GM18498 (cell line): ENCODE data around the gene DST.

Experiments used
- ATAC-seq: cut with Tn5 transposase; IDR thresholded peaks from one replicate; pipeline ENCODE4 v1.9.1; 2021; ENCODE audit warnings: mild to moderate bottlenecking, moderate library complexity; ENCODE audit not compliant: unreplicated experiment

The DST gene

DNA sequence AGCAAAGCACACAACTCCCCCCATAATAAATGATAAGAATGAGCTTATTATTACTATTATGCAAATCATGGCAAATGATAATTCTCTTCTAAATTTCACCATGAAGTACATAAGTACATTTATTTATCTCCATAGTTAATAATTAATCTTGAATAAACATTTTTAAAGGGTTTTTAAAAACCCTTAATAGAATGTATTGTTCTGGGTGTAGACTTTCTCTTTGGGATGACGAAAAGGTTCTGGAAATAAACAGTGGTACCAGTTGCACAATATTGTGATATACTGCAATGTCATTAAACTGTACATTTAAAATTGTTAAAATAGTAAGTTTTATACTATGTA lies 18.0 kb downstream of the DST start:
- ATAC-seq = no peak

DNA sequence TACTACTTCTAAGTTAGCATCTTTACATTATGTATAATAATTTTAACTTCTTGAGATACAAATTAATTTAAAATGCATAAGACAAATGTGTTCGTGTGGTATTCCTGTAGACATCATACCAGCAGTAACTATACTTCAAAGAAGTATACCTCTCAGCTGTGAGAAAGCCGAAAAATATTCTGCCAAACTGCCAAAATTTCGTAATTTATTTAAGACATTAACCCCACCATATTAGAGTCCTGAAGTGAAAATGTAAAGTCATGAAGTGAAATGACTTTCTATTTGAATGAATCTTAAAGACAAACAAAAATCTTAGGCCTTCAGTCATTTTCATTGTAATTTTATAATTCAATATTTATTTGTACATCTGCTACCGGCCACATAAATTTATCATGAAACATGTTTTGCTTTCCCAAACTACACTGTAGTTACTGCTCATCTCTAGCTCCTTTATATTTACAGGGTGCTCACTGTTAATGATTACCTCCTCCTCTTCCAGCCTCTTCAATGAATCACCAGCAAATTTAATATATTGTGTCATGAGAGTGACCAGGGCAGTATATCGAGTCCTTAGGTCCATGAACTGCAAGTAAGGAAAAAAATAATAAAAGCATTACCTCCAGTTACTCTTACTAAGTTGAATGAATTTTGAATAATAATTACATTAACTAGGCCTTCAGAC lies 18.5 kb downstream of the DST start:
- no peak for ATAC-seq

DNA sequence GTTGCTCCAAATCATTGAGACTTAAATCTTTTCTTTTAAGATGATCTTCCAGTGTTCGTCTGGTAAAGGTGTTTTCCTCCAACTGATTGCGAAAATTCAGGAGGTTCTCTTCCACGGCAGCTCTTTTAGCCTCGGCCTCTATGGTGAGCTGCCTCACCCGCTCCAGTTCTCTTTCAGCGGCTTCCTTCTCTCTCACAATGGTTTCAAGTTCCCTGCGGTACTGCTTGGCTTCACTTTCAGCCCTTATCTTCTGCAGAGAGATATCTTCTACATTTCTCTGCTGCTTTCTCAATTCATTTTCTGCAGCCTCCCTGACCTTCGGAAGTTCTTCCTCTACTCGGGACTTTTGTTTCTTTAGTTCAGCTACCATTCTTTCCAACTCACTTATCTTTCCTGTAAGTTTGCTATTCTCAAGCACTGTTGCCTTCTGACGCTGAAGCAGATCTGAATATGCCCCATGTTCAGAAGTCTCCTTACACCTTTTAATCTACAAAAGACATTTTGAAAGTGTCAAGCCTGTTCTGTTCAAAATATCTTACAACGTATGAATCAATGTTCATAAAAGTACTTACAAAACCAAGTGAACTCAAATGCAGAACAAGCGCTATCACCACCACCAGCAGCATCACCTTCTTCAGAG lies 22.3 kb downstream of the DST start:
- no peak for ATAC-seq

DNA sequence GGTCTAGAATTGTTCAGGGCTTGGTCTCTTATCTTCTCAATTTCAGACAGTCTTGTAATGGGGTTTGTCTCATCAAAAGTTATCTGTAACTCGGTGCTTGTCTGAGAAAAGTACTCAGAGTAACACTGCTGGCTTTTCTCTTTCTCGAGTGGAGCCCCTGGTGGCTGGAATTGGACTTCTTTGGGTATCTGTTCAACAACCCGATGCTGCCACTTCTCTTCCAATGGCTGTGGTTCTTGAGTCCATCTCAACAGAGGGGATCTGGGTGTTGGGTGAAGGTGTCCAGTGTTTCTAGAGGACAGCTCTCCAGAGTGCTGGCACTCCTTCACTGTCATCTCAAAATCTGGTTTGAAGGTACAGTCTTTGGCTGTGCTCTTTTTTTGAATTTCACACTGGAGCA lies 24.6 kb downstream of the DST start:
- no peak for ATAC-seq

DNA sequence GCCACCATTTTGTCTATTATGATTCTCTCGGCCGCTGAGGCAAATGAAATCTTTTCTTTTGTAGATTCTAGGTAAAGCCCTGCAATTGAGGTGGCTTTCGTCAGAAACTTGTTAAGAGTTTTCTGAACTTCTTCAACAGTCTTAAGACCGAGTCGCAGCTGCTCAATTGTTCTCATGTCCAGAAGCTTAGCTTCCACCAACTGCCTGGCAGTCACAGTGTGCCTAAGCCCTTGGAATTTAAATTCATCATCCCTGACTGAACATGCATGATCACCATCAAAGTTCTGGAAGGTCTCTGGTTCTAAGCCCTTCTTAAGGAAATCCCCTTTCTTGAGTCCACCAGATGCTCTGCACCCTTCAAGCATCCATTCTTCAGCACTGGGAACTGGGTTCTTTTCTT lies 25.7 kb downstream of the DST start:
- no peak for ATAC-seq

DNA sequence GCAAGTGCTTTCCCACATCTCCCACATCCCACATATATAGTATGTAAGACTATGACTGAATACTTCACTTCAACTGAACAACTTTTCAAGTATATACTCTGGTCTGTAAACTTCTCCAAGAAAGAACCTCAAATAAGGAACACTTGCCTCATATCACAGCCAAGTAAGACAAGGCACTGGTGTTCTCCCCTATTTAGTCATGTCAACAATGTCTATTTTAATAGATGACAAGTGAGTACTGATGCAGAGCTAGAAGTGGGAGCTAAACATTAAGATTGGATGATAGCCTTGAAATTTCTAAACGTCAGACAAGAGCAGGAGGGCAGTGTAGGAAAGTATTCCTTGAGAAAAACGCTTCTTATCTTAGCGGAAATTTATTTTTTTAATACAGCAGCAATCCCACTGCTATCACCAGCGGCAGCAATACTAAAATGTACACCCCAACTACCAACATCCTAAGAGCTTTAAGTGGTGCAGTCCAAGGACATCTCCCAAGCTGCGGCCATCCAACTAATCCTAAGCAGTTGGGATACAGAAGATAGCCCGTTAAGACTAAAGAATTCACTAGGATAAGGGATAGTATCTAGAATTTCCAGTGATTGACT lies 29.3 kb downstream of the DST start:
- ATAC-seq = no peak

DNA sequence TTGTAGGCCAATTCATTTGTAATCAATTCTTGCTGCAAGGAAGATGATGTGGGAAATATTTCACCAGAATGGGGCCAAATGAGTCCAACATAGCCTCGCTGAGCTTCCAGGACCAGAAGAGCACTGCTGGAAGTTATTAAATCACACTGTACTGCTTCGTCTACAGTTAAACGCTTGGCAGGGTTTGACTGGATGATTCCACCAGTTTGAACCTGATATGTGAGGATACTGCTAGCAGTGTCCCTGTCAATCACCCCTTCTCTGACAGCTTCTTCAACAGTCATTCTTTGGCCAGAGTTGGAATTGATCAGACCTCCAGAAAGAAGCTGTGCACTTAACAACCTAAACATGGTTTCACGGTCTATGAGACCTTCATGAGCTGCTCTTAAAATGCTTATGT lies 34.4 kb downstream of the DST start:
- ATAC-seq = no peak

DNA sequence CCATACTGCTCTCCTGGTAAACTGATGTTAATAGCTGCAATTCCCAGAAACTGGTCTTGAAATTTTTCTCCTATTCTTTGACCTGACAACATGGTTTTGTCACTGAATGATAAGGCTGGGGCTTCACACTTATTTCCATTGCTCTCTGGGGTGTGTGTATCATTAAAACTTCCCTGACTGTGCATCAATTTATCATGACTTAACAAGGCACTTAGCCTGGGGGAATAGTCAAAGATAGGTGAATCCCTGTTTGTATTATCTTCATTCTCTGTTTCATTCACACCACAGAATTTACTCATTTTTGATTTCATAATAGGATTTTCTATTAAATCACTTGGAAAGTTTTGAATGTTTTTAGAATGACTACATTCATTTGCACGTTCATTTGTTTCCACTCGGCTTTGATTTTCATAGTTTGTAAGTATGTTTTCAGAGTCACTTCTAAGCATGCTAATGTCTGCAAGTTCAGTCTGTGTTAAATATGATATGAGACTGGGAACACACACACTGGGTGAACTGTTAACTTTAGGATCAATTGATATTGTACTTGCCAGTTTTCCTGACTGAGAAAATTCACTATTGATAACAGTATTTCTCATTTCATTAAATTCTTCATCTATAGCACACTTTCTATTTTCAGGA lies 35.5 kb downstream of the DST start:
- ATAC-seq = no peak

DNA sequence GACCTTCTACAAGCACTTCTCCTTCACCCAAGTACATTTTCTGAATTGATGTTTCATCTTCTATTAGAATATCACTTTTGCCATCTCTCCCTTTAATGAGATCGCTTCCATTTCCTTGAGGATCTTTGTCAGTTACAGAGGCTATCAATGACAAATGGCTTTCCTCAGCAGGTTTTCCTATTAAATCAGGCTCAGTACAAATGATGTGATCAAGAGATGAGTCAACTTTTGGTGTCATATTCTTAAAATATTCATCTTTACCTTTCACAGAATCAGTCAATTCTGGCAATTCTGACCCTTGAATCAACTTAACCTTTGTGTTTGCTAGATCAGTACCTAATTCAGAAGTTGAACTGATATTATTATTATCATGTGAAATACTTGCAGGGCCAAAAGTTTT lies 37.3 kb downstream of the DST start:
- no peak for ATAC-seq

DNA sequence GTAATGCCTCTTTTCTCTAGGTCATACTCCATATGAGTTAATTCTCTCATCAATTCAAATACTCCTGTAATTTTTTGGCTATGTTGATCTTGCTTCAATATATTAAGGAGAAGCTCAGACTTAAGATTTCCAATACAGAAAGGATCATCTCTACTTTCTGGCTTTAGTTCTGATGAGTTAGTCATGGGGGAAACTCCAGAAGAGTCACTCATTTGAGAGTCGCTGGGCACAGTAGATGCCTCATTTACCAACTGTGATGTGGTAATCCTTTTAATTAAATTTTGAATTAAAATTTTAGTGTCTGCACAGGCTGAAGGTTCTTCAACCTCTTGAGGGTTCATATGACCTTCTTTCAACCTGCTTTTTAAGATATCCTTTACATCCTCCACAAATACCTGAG lies 38.5 kb downstream of the DST start:
- ATAC-seq = no peak

DNA sequence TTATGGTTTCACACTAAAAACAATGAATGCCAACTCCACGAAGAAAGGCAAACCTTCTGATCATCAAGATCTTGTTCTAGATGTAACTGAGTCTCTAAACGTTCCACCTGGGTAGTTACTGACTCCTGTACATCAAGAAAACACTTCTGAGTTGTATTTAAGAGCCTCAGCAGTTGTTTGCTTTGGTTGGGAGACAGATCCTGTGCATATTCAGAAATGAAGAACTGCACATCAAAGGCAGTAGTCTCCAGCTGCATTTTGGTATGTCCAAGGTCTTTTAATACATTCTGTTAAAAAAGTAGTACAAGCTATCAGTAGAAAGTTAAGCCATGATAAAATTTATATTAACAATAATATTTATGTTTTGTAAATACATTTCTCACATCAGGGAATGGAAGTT lies 41.3 kb downstream of the DST start:
- no peak for ATAC-seq

DNA sequence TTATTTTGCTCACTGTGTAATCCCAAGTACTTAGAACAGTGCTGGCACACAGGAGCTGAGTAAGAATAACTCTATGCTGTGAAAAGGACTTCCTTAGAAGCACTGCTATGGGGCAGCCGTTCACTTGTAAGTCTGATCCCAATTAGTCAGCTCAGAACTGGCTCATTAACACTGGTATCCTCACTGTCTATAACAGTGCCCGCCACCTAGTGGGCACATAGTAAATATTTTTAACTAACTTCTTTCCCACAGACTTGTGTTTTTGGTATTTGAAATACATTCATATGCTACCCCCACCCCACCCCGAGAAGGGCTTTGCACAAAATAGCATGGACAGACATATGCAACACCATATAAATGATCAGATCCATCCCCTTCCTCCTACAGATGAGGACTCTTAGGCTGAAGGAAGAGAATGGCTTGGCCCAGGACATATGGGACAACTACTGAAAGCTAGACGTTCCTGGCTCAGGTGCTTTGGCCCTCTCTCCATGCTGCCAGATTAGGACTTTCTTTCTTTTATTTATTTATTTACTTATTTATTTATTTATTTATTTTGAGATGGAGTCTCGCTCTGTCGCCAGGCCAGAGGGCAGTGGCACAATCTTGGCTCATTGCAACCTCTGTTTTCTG lies 47.1 kb downstream of the DST start:
- peak; percentile 32 for ATAC-seq

DNA sequence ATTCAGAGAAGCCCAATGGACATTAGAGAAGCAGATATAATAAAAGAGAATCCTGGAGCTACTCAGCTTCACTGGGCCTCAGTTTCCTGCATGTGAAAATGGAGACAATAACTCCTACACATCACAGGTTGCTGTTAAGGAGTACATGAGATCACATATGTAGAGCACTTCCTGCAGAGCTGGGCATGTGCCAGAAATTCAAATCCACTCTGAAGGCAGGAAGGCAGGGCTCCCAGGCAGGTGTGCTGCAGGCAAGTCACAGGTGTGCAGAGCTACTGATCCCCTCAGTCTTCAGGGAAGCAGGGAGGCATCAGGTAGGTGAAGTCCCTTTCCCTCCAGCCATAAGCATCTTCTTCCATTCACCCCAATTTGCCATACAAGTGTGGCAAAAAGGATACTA lies 48.0 kb downstream of the DST start:
- no peak for ATAC-seq

DNA sequence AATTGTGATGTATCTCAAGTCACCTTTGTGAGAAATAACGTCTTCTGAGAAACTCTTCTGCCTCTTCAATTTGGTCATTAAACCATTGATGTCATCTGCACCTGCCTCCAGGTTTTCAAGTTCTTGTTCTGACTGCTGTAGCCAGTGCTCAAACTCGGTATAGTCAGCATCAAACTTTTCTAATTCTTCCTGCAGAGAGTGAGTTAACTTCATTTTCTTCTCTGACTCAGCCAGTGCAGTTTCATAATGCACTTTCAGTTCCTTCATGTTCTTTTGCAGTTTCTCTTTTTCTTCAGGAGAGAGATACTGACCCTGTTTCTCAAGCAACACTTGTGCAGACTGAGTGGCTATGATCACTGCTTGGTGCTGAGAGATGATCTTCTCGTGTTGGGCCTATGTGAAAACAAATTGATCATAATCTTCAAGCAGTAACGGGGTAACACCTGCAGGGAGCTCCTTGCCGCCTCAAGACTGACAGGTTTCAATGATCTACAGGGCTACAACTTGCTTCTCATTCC lies 48.8 kb downstream of the DST start:
- ATAC-seq = peak; percentile 93

DNA sequence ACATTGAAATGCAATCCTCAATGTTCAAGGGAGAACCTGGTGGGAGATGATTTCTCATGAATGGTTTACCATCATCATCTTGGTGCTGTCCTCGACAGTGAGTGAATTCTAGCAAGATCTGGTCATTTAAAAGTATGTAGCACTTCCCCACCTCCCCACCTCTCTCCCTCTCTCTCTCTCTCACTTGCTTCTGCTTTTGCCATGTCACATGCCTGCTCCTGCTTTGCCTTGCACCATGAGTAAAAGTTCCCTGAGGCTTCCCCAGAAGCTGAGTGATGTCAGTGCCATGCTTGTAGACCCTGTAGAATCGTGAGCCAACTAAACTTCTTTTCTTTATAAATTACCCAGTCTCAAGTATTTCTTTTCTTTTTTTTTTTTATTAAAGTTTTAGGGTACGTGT lies 60.5 kb downstream of the DST start:
- ATAC-seq = no peak

DNA sequence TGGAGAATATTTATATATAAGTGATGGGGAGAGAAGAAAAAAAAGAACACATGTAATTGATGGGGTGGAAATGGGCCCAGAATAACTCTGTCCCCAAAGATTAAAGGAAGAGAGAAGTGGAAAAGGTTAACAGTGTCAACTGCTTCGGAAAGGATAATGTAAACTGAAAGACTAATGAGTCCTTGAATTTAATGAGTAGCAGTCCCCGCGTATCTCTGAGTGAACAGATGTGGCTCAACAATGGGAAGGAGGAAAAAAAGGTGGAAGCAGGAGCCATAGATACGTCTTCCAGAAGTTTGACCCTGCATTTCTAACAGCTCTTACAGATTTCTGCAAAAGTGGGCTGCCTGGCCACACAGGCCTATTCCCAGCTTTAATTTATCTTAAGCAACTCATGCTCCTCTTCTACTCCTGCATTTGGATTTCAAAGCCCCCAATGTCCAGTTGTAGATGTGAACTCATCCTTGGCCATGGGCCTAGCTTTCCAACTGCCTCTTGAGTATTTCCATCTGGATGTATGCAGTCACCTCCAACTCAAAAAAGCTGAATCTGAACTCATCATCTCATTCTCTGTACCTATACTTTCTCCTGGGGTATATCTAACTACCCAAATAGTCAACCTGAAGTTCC lies 61.3 kb downstream of the DST start:
- no peak for ATAC-seq

DNA sequence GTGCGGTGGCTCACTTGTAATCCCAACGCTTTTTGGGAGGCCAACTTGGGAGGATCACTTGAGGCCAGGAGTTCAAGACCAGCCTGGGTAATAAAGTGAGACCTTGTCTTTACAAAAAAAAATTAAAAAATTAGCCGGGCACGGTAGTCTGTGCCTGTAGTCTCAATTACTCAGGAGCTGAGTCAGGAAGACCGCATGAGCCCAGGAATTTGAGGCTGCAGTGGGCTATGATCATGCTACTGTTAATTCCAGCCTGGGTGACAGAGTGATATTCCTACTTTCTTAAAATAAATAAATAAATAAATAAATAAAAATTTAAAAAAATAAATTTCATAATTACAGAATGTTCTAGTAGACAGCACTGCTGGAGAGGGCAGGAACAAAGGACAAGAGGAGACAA lies 62.4 kb downstream of the DST start:
- no peak for ATAC-seq

DNA sequence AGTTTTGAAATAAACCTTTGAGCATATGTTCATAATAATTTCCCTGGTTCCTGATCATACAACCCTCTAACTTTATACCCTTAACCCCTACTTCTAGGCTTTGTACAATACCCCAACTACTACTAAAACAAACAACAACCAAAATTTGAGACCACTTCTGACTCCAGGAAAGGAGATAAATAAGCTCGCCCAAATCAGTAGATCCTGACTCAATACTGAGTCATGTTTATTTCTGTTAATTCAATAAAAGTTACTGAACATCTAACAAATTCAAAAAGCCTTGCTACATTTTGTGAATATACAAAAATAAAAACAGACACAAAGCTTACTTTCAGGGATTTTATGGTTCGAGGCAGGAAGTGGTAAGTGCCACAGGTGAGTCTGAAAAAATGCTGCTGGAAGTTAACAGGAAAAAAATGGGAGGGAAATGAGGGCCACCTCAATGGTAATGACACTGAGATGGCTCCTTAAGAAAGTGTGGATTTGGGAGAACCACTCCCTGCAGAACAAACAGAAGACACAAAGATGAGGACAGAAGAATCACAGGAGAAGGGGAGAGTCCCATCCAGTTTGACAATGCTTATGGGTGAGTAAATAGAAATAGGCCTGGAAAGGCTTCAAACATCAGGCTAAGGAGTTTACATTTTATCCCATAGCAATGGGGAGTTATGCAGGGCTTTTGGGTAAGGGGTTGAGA lies 63.4 kb downstream of the DST start:
- ATAC-seq = no peak

DNA sequence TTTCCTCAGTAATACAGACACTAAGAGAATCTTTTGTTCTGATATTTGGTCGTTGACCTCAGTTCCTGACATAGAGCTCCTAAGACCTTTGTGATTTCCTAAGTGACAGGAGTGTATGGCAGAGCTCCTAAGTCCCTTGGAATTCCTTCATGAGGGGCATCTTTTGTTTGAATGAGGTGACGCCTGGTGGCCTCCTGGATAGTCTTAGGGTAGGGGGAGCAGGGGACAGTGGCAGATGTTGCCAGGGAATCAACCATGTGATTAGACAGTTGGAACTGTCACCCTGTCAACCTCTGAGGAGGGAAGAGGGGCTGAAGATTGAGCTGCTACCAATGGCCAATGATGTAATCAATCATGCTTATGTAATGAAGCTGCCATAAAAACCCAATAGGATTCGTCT lies 67.0 kb downstream of the DST start:
- no peak for ATAC-seq

DNA sequence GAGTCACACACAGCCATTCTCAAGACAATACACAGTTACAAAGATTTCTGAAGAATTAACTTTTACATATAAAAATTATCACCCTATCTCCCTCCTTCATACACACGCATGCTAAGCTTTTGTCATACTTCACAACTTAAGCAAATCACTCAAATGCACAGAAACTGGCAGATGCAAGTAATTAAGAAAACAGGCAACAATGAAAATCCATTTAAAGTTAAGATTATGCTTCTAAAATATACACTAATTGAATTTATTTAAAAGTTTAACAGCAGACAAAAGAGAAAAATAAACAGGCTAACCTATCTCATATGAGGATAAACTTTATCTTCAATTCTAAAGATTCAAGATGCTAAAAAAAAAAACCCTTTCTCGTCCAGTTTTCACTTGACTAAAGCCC lies 68.4 kb downstream of the DST start:
- ATAC-seq = no peak

DNA sequence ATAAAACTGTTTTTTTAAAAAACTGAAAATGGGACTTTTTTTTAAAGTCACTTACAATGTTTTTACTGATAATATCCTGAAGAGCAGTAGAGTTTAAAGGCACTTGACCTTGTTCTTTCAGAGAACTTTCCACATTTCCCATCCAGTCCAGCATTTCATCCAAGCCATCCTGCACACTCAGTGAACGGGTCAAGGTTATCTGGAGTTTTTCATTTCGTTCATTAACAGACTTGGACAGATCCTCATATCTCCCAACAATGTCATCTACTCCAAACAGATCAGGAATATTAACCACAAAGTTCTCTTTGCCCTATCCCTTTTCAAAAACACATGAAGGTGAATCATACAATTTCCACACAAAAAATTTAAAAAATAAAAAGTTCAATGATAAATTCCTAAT lies 69.1 kb downstream of the DST start:
- ATAC-seq = no peak
